ENCODE data around the gene ANO4.

ANO4 gene

GRCh38 chr12:100820314-100820713, 25.7 kb downstream of the ANO4 start:
- DNase-seq: no peak

GRCh38 chr12:100823963-100824362, 29.4 kb downstream of the ANO4 start:
- DNase-seq: no peak

GRCh38 chr12:100824476-100824875, 29.9 kb downstream of the ANO4 start:
- DNase-seq: no peak

- DNase-seq: no peak
These were observed 31.7 kb downstream of the ANO4 start for GRCh38 chr12:100826323-100826722.

- no peak for DNase-seq
These were observed 33.4 kb downstream of the ANO4 start for GRCh38 chr12:100827901-100828520.

GRCh38 chr12:100830003-100830795, 35.6 kb downstream of the ANO4 start:
- DNase-seq: no peak

GRCh38 chr12:100833282-100833681, 38.7 kb downstream of the ANO4 start:
- DNase-seq: no peak

- DNase-seq: no peak
These were observed 46.2 kb downstream of the ANO4 start for GRCh38 chr12:100840748-100841147.

- DNase-seq: no peak
These were observed 47.6 kb downstream of the ANO4 start for GRCh38 chr12:100842156-100842555.

GRCh38 chr12:100843061-100843460, 48.5 kb downstream of the ANO4 start:
- no peak for DNase-seq

GRCh38 chr12:100845095-100845494, 50.5 kb downstream of the ANO4 start:
- no peak for DNase-seq

- no peak for DNase-seq
These were observed 57.1 kb downstream of the ANO4 start for GRCh38 chr12:100851637-100852036.

- no peak for DNase-seq
These were observed 62.8 kb downstream of the ANO4 start for GRCh38 chr12:100857418-100857817.

- no peak for DNase-seq
These were observed 63.4 kb downstream of the ANO4 start for GRCh38 chr12:100857971-100858370.

GRCh38 chr12:100858656-100859055, 64.1 kb downstream of the ANO4 start:
- DNase-seq: no peak

- no peak for DNase-seq
These were observed 64.6 kb downstream of the ANO4 start for GRCh38 chr12:100859063-100859627.

- DNase-seq: no peak
These were observed 66.0 kb downstream of the ANO4 start for GRCh38 chr12:100860611-100861010.

- DNase-seq: no peak
These were observed 68.1 kb downstream of the ANO4 start for GRCh38 chr12:100862676-100863075.

GRCh38 chr12:100864366-100864765, 69.8 kb downstream of the ANO4 start:
- no peak for DNase-seq

- DNase-seq: no peak
These were observed 73.2 kb downstream of the ANO4 start for GRCh38 chr12:100867639-100868393.

- no peak for DNase-seq
These were observed 73.9 kb downstream of the ANO4 start for GRCh38 chr12:100868487-100868886.

- DNase-seq: no peak
These were observed 76.7 kb downstream of the ANO4 start for GRCh38 chr12:100871195-100871734.

GRCh38 chr12:100875156-100875555, 80.6 kb downstream of the ANO4 start:
- DNase-seq: no peak

All from stimulated activated naive CD4-positive, alpha-beta T cell (primary cell).